Middle frontal gyrus (tissue), 1 donor: Measurements from ENCODE around the gene PDE2A.

Experiments used
- DNase-seq: peaks from one replicate; pipeline ENCODE4 v3.0.0-alpha.2; 2015; ENCODE audit warnings: low spot score; ENCODE audit errors: extremely low spot score

The PDE2A gene

GRCh38 chr11:72616655-72617054 lies 57.6 kb downstream of the PDE2A start:
- no peak for DNase-seq

GRCh38 chr11:72615329-72615728 lies 58.9 kb downstream of the PDE2A start:
- no peak for DNase-seq

GRCh38 chr11:72614381-72614780 lies 59.8 kb downstream of the PDE2A start:
- DNase-seq: no peak

GRCh38 chr11:72613977-72614376 lies 60.2 kb downstream of the PDE2A start:
- no peak for DNase-seq

GRCh38 chr11:72613450-72613849 lies 60.8 kb downstream of the PDE2A start:
- DNase-seq: no peak

GRCh38 chr11:72609476-72609875 lies 64.7 kb downstream of the PDE2A start:
- DNase-seq: no peak

GRCh38 chr11:72609045-72609444 lies 65.2 kb downstream of the PDE2A start:
- no peak for DNase-seq

- DNase-seq: no peak
These were observed 66.7 kb downstream of the PDE2A start for GRCh38 chr11:72607496-72607895.

- no peak for DNase-seq
These were observed 67.3 kb downstream of the PDE2A start for GRCh38 chr11:72606748-72607468.

- no peak for DNase-seq
These were observed 68.1 kb downstream of the PDE2A start for GRCh38 chr11:72605973-72606747.

GRCh38 chr11:72604256-72604655 lies 70.0 kb downstream of the PDE2A start:
- DNase-seq: no peak

GRCh38 chr11:72602250-72602904 lies 71.8 kb downstream of the PDE2A start:
- no peak for DNase-seq

GRCh38 chr11:72600557-72600956 lies 73.7 kb downstream of the PDE2A start:
- DNase-seq: no peak

GRCh38 chr11:72599325-72600117 lies 74.7 kb downstream of the PDE2A start:
- DNase-seq: no peak

GRCh38 chr11:72598906-72599305 lies 75.3 kb downstream of the PDE2A start:
- DNase-seq: no peak

- no peak for DNase-seq
These were observed 75.8 kb downstream of the PDE2A start for GRCh38 chr11:72598466-72598865.

GRCh38 chr11:72597721-72598120 lies 76.5 kb downstream of the PDE2A start:
- DNase-seq: no peak

- DNase-seq: no peak
These were observed 78.9 kb downstream of the PDE2A start for GRCh38 chr11:72595292-72595684.

- DNase-seq: no peak
These were observed 79.5 kb downstream of the PDE2A start for GRCh38 chr11:72594493-72595291.

- DNase-seq: no peak
These were observed 81.3 kb downstream of the PDE2A start for GRCh38 chr11:72592698-72593495.
